Dermis microvascular lymphatic vessel endothelial cell (primary cell): ENCODE measurements around the gene TOM1L2. TPM values are rescaled to one million over a fixed set of nuclear protein-coding genes. Genes with fewer than 3 reads are reported as not detected.

ENCODE experiments used
- DNase-seq, 2 donors: peaks; one replicate each; pipeline versions ENCODE4 v3.0.0 to v3.0.0-alpha.2; 2010; ENCODE audit warnings: low read depth in 2 of 2
- total RNA-seq: library from RNA; depleted of rRNA; stranded (reverse); fragments of >200 nt; gene quantifications from 2 replicates; pipeline ENCODE4 v1.2.1, GENCODE V29; 2014

The TOM1L2 gene
- total RNA-seq, 1 donor from 2014 or later: 11.2 TPM

DNA sequence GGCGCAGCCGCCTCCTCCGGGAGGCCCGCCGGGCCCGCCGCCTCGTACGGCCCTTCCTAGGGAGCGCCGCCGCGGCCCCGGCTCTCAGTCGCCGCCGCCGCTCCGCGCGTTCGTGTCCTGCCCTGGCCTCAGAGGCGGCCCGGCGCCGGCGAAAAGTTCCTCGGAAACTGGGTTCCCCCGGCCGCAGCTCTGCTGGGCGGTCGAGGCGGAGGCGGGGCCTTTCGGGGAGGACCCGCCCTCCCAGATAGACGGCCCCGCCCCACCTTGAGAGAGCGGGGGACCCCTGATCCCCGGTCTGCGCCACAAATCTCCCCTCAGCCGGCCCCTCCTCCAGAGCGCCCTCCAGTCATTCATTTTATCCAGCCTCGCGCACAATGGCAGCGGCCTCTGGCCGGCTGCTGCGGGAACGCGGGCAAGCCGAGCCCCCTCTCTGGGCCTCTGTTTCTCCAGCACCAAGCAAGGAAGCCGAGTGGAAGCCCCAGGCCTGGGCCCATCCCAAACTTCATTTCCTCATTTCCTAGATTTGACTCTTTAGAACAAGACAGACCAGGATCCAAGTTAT, 135.3 kb downstream of the TOM1L2 start, which contains the start of gene SREBF1:
TSS of gene SREBF1 (minus strand) at position 169 of the 562 bp plus-strand sequence. CDS start 169 bp downstream, outside the sequence.
- DNase-seq: peak in 1 of 2 donors; percentile 66

- peak; percentile 93 to 96 for DNase-seq
These were observed 135.9 kb downstream of the TOM1L2 start for GRCh38 chr17:17836250-17836817.

- DNase-seq: no peak
These were observed 136.6 kb downstream of the TOM1L2 start for GRCh38 chr17:17835415-17836249.

DNA sequence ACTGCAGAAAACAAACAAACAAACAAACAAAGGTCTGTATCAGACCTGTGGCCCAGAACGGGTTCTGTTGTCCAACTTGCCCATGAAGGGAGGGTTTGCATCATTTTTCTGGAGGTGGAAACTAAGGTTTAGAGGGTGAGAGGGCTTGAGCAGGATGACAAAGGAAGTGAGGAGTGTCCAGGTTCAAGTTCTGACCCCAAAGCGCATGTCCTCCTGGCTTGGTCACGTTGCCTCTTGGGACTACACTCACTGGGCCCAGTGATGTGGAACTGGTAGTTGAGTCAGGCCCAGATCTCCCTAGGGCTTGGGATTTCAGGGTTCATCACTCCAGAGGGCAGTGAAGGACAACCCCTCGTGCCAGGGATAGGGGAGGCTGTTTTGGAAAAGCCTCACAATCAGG, 137.2 kb downstream of the TOM1L2 start:
- no peak for DNase-seq

- no peak for DNase-seq
These were observed 138.4 kb downstream of the TOM1L2 start for GRCh38 chr17:17833658-17834357.

- DNase-seq: no peak
These were observed 140.2 kb downstream of the TOM1L2 start for GRCh38 chr17:17832032-17832363.

DNA sequence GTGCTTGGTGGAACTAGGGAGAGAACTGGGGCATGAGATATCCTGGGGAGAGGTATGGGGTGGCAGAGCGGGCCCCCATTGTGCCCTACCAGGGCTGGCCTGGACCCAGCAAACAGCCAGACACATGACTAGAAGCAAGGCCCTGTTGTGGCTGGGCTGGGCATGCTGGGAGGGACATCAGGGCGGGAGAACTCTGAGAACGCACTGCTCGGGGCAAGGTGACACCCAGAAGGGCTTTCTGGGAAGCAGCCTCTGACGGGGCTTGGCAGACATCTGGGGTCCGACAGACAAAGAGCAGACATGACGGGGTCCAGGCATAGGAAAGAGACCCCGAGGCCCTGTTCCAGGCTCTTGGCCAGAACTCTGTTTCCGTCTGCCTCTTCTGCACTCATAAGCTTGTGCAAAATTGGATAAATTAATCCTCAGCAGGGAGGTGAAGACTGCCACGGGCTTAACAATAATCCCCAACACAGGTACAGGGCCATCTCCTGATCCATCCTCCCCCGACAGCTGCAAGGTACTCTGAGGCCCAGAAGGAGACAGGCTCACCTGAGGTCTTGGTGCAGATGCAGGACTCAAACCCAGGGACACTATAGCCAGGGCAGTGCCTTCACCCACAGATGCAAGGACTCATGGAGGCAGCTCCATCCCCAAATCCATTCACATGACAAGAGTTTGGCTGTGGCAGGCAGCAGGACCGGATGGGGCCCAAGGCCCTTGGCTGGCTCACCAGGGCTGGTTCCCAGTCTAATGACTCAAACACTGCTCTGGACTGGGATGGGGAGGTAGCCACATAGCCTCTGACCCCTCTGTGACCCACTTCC, 140.8 kb downstream of the TOM1L2 start:
- DNase-seq: no peak

DNA sequence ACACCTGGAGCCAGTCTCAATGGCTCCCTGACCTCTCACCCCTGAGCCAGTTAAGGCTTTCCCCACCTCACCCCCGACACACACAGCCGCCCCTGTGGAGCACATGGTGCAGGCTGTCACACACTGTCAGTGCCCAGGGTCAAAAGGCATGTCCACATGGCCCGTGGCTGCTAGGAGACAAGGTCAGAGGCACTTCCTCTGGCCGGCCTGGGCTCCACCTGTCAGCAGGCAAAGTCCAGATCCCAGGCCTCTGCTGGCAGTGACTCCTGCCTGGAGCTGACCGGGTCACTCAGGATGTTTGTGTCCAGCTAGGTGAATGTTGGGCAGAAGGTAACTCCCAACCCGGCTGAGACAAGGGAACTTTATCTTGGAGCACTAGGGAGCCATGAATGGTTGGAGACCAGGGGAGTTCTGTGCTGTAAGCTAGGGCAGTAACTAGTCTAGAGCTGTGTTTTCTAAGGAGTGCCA, 141.4 kb downstream of the TOM1L2 start:
- peak in 1 of 2 donors; percentile 43 for DNase-seq

GRCh38 chr17:17830269-17830567, 142.0 kb downstream of the TOM1L2 start:
- no peak for DNase-seq

GRCh38 chr17:17827826-17828621, 144.2 kb downstream of the TOM1L2 start:
- no peak for DNase-seq

DNA sequence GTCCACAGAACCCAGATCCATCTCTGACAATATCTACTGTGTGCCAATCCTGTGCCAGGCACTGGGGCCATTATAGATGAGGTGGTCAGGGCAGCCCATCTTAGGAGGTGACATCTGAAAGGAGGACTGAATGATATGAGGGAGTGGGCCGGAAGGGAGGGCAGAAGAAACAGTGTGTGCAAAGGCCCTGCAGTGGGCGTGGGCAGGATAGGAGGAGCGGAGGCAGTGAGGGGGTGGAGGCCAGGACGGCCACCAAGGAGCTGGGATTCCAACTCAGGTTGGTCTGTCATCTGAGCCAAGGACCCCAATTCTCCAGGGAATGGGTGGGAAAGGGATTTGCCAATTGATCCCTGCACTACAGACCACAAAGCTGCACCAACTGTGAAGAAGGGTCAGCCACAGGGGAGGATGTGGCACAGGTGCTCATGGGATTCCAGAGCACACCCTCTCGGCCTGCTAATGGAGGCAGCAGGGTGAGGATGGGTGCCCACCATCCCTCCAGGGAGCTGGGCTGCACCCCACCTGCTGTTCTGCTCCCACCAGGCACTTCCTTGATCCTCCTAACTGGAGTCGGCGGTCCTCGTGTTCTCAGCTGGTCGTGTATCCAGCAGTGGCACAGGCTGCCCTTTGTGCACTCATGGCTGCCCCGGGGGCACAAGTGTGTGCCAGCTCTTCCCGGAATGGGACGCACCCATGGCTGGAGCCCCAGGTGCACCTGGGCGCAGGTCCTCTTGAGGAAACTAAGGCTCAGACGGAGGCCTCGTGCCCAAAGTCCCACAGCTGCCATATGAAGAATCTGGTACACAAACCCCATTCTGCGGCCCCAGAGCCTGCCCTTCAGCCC, 145.0 kb downstream of the TOM1L2 start:
- no peak for DNase-seq

DNA sequence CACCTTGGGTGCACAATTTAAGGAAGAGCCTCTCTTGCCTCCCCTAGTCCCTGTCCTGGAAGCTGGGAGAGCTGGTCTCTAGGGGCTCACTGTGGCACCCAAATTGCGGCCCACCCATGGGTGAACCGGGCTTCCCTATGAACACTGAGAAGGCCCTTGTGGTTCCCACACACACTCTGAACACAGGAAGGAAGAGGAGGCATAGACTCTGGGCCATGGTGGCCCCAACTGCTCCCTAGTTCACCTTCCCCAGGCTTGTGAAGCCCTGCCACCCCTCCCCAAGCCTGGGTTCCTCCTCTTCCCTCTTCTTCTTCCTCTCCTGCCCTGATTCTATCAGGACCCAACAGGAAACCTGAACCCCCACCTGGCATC, 145.9 kb downstream of the TOM1L2 start:
- DNase-seq: no peak

DNA sequence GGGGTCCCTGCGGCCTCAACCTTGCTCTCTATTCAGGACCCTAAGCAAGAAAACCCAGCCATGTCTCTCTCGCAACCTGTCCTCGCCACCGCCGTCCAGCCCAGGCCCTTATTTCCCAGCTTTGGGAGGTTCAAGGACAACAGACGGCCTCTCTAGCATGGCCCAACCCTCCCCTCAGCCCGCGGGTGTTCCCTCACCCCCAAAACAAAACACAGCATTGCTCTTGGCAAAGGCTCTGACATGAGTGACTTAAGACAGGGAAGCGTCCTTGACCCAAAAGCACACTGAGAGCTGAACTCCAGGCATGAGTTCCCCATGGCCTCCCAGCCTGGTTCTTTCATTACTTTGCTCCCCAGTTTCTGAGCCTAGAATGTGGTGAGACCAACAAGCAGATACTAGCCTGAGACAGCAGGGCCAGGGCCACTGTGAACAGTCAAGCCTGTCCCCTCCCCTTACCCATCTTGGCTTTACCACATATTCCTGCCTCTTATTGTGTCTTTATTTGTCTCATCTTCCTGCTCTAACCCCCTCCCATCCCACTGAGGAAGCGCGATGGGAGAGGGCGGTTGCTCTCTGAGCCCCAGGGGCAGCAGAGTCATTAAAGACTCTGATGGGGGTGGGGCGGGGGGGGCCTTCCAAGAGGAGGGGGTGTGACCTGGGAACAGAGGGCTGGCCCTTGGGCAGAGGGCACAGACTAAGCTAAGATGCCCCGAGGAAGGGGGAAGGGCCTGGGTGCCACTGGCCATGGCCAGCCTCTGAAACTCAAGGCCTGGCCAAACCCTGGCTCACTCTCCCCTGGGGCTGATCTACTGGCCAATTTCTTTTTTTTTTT, 147.2 kb downstream of the TOM1L2 start:
- no peak for DNase-seq

- no peak for DNase-seq
These were observed 147.9 kb downstream of the TOM1L2 start for GRCh38 chr17:17824119-17824782.

DNA sequence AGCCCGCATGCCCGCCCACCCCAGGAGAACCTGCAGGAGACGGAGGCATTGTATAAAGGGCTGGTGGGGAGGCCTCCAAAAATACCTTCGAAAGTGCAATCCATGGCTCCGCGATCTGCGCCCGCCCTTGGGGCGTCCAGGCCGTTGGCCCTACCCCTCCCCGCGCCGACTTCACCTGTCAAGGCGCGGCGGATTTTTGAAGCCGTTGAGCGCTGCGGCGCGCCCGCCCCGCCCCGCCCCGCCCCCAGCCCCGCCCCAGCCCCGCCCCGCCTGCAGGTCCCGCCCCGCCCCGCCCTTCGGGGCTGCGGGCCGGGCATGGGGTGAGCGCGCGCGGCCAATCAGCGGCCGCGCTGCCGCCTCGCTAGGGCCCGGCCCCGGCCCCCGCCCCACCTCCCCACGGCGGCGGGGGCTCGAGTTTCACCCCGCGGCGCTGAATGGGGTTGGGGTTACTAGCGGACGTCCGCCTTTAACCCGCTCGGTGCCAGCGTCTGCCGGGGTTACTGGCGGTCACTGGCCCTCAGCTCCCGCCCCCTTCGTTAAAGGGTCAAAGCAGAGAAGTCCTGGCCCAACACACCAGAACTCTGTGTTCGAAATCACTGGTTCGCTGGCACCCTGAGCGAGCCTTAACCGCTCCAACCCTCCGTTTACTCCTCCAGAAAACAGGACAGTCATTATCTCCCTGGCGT, 148.6 kb downstream of the TOM1L2 start:
- peak in 1 of 2 donors; percentile 81 for DNase-seq

DNA sequence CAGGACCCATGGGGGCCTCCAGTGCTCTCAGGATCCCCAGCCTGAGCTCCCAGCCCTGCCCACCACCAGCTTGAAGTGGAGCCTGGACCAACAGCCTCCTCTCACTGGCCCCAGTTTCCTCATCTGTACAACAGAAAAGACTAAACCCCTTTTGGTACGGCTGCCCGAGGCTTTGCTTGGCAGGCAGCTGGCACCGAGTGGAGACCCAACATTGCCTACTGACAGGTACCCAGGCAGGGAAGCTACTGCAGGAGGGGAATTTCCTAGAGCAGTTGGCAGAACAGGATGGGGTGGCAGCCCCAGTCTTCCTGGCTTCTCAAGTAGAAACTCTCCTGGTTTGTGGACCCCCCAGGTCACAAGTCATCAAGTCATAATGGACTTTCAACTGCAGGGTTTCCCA, 149.6 kb downstream of the TOM1L2 start:
- DNase-seq: no peak

DNA sequence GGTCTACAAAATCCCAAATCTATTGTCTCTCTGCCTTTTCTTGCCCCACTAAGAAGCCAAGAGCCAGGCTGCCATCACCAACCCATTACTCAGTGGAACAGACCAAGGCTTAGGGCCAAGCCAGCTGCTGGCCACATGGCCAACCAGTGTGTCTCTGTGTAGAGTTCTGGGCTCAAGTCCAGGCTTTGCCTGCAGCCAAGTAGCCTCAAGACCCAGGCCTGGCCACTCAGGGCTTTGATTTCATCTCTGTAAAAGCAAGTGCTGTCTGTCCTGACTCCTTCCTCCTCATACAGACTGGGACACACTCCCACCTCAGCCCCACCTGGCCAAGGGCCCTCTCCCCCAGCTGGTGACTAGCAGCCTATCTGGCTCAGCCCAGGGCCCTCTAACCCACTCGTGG, 150.0 kb downstream of the TOM1L2 start:
- DNase-seq: no peak
